Measurements from ENCODE around the gene C16orf86.

The C16orf86 gene, protein sequence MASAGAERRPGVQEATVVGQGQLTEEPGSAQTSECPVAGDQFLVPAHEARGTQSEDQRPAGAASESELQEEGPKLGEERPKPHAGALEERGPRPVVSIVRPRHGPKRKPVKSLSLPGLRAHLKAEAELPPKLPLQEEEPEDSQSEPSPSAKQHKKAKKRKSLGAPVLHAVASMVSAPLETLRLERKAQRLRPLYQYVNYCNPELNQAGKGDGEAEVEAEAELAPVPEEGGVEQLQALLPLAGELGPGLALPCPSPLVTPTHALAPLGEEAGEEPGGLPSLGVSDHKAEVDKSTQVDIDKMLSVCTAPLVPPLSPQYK

DNA sequence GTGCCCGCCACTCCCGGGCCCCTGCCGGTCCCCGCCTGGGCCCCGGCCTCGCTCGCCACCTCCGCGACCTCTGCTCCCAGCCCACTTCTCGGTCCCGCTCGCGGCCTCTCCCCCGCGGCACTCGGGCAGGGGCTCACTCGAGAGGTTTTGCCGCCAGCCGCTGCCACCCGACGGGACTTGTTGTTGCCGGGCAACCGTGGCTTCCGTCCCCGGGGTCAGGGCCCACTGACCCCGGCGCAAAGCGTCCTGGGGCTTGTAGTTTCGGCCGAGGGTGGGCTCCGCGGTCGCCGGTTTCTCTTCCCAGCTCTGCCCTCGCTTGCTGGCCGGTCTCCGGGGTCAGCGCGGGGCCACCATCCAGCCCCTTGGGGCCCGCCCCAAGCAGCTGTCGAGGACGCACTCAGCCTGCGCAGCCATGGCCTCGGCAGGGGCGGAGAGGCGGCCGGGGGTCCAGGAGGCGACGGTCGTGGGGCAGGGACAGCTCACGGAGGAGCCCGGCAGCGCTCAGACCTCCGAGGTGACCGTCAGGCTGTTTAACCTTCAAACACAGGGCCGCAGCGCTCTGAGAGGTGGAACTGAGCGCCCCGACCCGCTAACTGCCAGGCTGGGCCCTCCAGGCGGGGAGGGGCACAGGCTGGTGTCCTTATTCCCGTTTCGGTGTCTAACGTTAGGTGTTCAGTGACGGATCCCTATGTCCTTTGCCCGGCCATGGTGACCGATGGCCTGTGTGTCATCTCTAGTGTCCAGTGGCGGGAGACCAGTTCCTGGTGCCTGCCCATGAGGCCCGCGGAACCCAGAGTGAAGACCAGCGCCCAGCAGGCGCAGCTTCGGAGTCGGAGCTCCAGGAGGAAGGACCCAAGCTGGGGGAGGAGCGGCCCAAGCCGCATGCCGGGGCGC lies at the start of gene C16orf86, which contains the start of gene ENKD1:
TSS of gene C16orf86 (plus strand) at position 256 of the 894 bp plus-strand sequence. CDS start at position 413, 157 bp downstream.
TSS of gene ENKD1 (minus strand) at position 192 of the 894 bp plus-strand sequence. CDS start 308 bp downstream, outside the sequence.
- DNase-seq (ENCODE audit: low read depth in 2 of 2) = peak; percentile 61 to 71

GRCh38 chr16:67628216-67628615 lies 38.4 kb upstream of the C16orf86 start:
- no peak for DNase-seq (ENCODE audit: low read depth in 2 of 2)

DNA sequence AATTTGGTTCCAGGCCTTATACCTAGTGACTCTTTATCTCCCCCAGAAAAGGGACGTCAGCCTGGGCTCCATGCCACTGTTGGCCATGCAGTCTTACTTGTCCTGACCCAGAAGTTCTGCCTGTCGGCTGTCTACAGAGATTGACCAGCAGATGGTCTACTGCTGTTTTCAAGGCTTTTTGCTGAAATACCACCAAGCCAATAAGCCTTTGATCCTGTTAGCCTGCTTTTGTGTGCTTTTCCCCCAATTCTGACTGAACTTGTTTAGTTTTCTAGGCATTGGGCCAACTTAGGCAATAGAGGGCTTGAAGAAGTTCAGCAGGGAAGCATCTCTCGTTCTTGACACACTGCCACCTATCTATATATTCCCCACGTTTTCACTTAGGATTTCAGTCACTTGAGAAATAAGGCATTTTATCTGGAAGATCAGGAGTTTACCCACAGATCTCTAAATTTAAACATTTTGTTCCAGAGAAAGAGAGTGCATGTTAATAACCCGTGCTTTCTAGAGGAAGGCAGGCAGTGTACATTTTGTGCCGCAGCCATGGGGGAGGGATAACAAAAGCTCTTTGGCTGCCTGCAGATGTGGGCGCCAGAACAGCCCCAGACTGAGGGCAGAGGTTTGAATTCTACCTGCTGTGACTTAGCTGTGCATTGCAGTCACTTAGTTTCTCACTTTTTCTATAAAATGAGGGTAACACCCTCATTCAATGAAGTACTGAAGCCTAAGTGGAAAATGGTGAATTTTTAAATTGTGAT lies 34.0 kb upstream of the C16orf86 start:
- DNase-seq (ENCODE audit: low read depth in 2 of 2) = no peak

DNA sequence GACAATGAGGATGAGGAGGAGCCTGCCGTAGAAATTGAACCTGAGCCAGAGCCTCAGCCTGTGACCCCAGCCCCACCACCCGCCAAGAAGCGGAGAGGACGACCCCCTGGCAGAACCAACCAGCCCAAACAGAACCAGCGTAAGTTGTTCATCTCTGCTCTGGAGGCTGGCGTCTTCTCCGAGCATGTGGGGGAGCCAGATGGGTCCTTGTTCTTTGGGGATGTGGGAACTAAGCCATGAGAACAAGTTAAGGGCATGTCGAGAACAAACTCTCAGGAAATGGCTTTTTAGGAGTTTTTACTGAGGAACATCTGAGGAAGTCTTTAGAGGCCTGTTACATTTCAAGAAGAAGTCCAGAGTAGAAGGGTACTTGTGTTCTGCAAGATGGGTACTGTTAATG lies 29.9 kb upstream of the C16orf86 start:
- no peak for DNase-seq (ENCODE audit: low read depth in 2 of 2)

DNA sequence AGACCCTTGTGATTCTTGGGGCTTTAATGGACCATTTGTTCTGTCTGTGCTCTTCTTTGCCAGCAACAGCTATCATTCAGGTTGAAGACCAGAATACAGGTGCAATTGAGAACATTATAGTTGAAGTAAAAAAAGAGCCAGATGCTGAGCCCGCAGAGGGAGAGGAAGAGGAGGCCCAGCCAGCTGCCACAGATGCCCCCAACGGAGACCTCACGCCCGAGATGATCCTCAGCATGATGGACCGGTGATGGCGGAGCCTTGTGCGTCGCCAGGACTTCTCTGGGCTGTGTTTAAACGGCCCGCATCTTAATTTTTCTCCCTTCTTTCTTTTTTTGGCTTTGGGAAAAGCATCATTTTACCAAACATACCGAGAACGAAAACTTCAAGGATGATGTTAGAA lies 29.0 kb upstream of the C16orf86 start:
- DNase-seq (ENCODE audit: low read depth in 2 of 2) = no peak

DNA sequence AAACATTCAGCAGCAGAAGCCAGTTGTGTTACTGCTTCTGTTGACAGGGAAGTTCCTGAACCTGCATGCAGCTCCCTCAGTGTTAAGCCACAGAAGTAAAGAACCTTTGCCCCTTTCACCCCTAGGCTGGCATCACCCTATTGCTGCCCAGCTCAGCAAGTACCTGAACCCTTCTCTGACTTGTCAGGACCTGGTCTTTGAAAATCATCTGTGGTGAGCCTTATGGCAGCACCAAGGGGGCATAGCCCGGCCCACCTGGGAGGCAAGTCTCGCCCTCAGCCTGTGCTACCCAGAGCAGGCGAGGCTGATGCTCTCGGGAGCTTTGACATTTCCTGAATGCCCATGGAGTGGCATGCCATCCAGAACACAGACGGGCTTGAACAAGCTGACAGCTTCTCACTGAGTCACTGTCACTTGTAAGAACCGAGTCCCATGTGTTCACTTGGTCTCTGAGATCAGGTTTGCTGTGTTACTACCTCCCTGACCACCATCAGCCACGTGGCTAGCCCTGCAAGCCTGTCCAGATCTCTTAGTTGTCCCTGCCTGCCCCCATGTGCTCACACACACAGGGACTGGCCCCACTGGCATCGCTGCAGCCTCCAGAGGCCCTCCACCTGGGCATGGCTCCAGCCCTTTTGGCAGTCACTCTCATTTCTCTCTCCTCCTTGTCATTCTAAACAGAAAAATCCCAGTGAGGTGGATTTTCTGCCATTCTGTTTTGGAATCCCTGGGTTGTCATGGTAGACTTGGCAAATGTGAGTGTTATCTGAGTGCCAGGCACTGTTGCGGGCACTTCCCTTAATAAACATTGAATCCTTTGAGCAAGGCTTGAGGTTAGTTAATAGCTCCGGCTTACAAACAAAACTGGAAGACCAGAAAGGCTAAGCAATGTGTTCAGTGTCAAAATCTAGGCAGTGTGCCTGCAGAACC lies 24.6 kb upstream of the C16orf86 start:
- DNase-seq (ENCODE audit: low read depth in 2 of 2) = no peak

GRCh38 chr16:67644038-67644437 lies 22.6 kb upstream of the C16orf86 start:
- no peak for DNase-seq (ENCODE audit: low read depth in 2 of 2)

GRCh38 chr16:67645397-67646121 lies 21.1 kb upstream of the C16orf86 start:
- DNase-seq (ENCODE audit: low read depth in 2 of 2) = no peak

- DNase-seq (ENCODE audit: low read depth in 2 of 2) = no peak
Observed at GRCh38 chr16:67647111-67647651, 19.4 kb upstream of the C16orf86 start.

DNA sequence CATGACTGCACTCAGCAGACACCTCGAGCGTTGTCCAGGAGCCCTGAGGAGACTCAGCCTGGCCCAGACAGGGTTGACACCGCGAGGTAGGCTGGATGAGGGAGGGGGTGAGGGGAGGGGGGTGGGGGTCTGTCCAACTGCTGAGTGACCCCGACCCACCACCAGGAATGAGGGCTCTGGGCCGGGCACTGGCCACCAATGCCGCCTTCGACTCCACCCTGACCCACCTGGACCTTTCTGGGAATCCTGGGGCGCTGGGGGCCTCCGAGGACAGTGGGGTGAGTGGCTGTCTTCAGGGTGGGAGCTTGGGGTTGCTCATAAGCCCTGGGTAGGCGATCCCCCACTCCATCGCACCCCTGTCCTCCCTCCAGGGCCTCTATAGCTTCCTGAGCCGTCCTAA lies 18.9 kb upstream of the C16orf86 start:
- DNase-seq (ENCODE audit: low read depth in 2 of 2) = no peak

DNA sequence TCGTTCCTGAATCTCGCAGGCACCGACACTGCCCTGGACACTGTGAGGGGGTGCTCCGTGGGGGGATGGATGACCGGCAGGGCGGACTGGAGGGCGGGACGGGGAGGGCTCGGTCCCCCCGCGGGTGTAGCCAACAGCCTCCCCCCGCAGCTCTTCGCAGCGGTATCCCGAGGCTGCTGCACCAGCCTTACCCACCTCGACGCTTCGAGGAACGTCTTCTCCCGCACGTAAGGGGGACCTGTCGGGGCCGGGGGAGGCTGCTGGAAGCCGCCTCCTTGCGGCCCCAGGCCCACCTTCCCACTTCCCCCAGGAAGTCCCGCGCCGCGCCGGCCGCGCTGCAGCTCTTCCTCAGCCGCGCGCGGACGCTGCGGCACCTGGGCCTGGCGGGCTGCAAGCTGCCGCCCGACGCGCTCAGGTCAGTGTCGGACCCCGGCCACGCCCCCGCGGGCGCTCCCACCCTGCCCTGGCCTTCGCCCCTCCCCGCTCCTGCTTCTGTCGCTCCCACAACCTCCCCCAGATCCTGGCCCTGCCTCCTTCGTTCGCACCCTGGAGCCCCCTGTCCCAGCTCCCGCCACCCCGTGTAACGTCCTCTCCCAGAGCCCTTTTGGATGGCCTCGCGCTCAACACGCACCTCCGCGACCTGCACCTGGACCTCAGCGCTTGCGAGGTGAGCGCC lies 18.4 kb upstream of the C16orf86 start:
- no peak for DNase-seq (ENCODE audit: low read depth in 2 of 2)

GRCh38 chr16:67648764-67649407 lies 17.7 kb upstream of the C16orf86 start:
- no peak for DNase-seq (ENCODE audit: low read depth in 2 of 2)

- no peak for DNase-seq (ENCODE audit: low read depth in 2 of 2)
Observed at GRCh38 chr16:67649494-67649931, 17.1 kb upstream of the C16orf86 start.

GRCh38 chr16:67650023-67650422 lies 16.6 kb upstream of the C16orf86 start:
- no peak for DNase-seq (ENCODE audit: low read depth in 2 of 2)

DNA sequence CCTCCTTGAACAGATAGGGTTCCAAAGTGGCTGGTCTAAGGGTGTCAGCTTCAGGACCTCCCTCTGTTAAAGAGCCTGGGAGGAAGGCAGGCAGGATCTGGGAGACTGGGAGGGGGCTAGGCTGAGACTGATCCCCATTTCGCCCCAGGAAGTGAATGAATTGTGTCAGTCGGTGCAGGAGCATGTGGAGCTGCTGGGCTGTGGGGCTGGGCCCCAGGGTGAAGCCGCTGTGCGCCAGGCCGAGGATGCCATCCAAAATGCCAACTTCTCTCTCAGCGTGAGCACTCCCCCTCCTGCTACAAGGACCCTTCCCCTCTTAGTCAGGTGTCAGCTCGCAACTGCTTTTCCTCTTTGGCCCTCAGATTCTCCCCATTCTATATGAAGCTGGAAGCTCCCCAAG lies 15.6 kb upstream of the C16orf86 start:
- DNase-seq (ENCODE audit: low read depth in 2 of 2) = no peak

GRCh38 chr16:67651847-67652246 lies 14.8 kb upstream of the C16orf86 start:
- no peak for DNase-seq (ENCODE audit: low read depth in 2 of 2)

GRCh38 chr16:67652578-67653127 lies 14.0 kb upstream of the C16orf86 start:
- DNase-seq (ENCODE audit: low read depth in 2 of 2) = no peak

DNA sequence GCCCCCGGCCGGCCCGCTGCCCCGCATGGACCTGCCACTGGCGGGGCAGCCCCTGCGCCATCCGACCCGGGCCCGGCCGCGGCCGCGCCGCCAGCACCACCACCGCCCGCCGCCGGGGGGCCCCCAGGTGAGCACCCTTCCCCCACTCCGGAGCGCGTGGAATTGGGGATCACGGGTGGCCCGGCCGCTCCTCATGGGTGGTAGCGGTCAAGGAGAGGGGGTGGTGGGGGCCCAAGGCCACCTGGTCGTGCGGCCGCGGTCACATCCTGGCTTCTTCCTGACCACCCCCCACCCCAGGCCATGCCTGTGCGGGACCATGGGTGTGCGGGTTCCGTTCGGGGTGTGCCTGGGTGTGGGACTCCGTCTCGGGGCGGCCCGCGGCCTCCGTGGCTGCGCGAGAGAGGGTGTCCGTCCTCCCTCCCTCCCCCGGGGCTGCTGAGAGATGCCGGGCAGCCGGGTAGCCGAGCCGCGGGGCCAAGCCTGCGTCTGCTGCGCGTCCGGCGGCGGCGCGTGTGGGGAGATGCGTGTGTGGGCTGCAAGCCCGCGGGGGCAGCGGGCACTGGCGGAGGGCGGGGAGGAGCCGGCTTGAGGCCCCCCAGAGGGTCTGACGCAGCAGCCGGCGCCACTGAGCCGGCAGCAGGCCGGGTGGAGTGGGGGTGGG lies 13.4 kb upstream of the C16orf86 start:
- DNase-seq (ENCODE audit: low read depth in 2 of 2) = no peak

Data from stimulated activated CD4-positive, alpha-beta T cell treated with anti-CD3 and anti-CD28 coated beads, Interleukin-12 subunit alpha, Interleukin-12 subunit beta, amount 100 ng/mL, for 24 hours (primary cell).